Endothelial cell of umbilical vein (primary cell): ENCODE measurements around the gene PRKAR1B. TPM values are rescaled to one million over a fixed set of nuclear protein-coding genes. Genes with fewer than 3 reads are reported as not detected.

Experiments used
- BruUV-seq: library from RNA; stranded (reverse); fragments of 400-500 nt; replicated peaks from 2 replicates; lab custom pipeline; 2021; lab: Mats Ljungman, UMichigan
- CTCF ChIA-PET: fragments of 300-600, 350-600 bp; sonication (Branson Sonifier 250); formaldehyde crosslinking; loops from one replicate; lab custom pipeline; 2021; ENCODE audit warnings: antibody characterized with exemption, inconsistent platforms; lab: Charles Lee
- POLR2A ChIA-PET: fragments of 300-600, 350-600 bp; sonication (Branson Sonifier 250); formaldehyde crosslinking; loops from one replicate; lab custom pipeline; 2021; ENCODE audit warnings: antibody characterized with exemption, inconsistent platforms; lab: Charles Lee
- DNase-seq: peaks from one replicate; pipeline ENCODE4 v3.0.0-alpha.2; 2011; ENCODE audit warnings: low read depth, low spot score
- FAIRE-seq: peaks from 2 replicates; lab custom pipeline; 2011; peaks lifted over from hg19 to GRCh38; lab: Jason Lieb, UNC
- H2AFZ ChIP-seq: 2 replicates; pipeline ENCODE4 v1.6.0; 2012; ENCODE audit warnings: low read depth, low read length, control low read depth, inconsistent platforms
- H3K27ac ChIP-seq: 2 replicates; pipeline ENCODE4 v1.5.1; 2011; ENCODE audit warnings: low read depth, mild to moderate bottlenecking, control low read depth, low read length, moderate library complexity; ENCODE audit not compliant: insufficient read depth
- H3K27me3 ChIP-seq, 2 experiments: 2 replicates each; pipeline versions ENCODE4 v1.6.0 to v1.6.1; 2011; ENCODE audit warnings: low read length in 2 of 2, mixed read lengths in 1 of 2; ENCODE audit not compliant: control insufficient read depth in 2 of 2, insufficient read depth in 2 of 2
- H3K36me3 ChIP-seq, 2 experiments: 2 replicates in 1 of 2; 3 replicates in 1 of 2; pipeline ENCODE4 v1.5.1; 2011; ENCODE audit warnings: low read length in 2 of 2, mild to moderate bottlenecking in 1 of 2, moderate library complexity in 1 of 2; ENCODE audit not compliant: control insufficient read depth in 2 of 2, insufficient read depth in 2 of 2; ENCODE audit errors: extremely low read depth in 1 of 2
- H3K4me1 ChIP-seq: 3 replicates; pipeline ENCODE4 v1.5.1; 2011; ENCODE audit warnings: mild to moderate bottlenecking, low read length; ENCODE audit not compliant: control insufficient read depth, insufficient read depth; ENCODE audit errors: extremely low read depth
- H3K4me2 ChIP-seq: 2 replicates; pipeline ENCODE4 v1.6.1; 2011; ENCODE audit warnings: low read length, control low read depth, mixed read lengths; ENCODE audit not compliant: insufficient read depth
- H3K4me3 ChIP-seq, 3 experiments: fragments of 200-600 bp in 1 of 3; sonication (generic), shearing (Covaris generic) in 1 of 3; replicated peaks in 1 of 3; 2 replicates each; pipeline ENCODE4 v1.5.1; 2011 to 2016; ENCODE audit warnings: control low read depth in 3 of 3, low read length in 3 of 3, mild to moderate bottlenecking in 2 of 3, inconsistent platforms in 1 of 3, low read depth in 1 of 3, moderate library complexity in 1 of 3; ENCODE audit not compliant: insufficient read depth in 1 of 3
- H3K79me2 ChIP-seq: 2 replicates; pipeline ENCODE4 v1.6.0; 2012; ENCODE audit warnings: low read length, inconsistent platforms; ENCODE audit not compliant: control insufficient read depth, insufficient read depth
- H3K9ac ChIP-seq: replicated peaks from 2 replicates; pipeline ENCODE3; 2011; ENCODE audit warnings: low read length, control low read depth; ENCODE audit not compliant: insufficient read depth; ENCODE audit errors: extremely low read depth
- H3K9me1 ChIP-seq: replicated peaks from 3 replicates; pipeline ENCODE4 v1.6.0; 2011; ENCODE audit warnings: mild to moderate bottlenecking, low read length; ENCODE audit not compliant: control insufficient read depth, insufficient read depth; ENCODE audit errors: extremely low read depth
- H3K9me3 ChIP-seq: replicated peaks from 2 replicates; pipeline ENCODE4 v1.5.1; 2012; ENCODE audit warnings: low read length, inconsistent platforms; ENCODE audit not compliant: control insufficient read depth, insufficient read depth
- H4K20me1 ChIP-seq: replicated peaks from 2 replicates; pipeline ENCODE3; 2011; ENCODE audit warnings: mild to moderate bottlenecking, low read length; ENCODE audit not compliant: control insufficient read depth, insufficient read depth; ENCODE audit errors: extremely low read depth
- CTCF ChIP-seq, 2 donors: IDR thresholded peaks; 1 replicate in 1 of 2; 2 replicates in 1 of 2; pipeline ENCODE4 v1.5.1; 2011; ENCODE audit warnings: low read length in 2 of 2, mild to moderate bottlenecking in 2 of 2, moderate library complexity in 2 of 2, control low read depth in 1 of 2, inconsistent platforms in 1 of 2, low read depth in 1 of 2; ENCODE audit not compliant: insufficient read depth in 1 of 2; ENCODE audit errors: extremely low read depth in 1 of 2
- EZH2 ChIP-seq: IDR thresholded peaks from 2 replicates; pipeline ENCODE4 v1.6.1; 2012; ENCODE audit warnings: borderline replicate concordance, low read depth, mild to moderate bottlenecking, moderate library complexity, low read length, inconsistent platforms; ENCODE audit not compliant: severe bottlenecking
- FOS ChIP-seq: IDR thresholded peaks from 2 replicates; pipeline ENCODE4 v1.6.1; 2011; ENCODE audit warnings: mild to moderate bottlenecking, low read length, moderate library complexity, borderline replicate concordance; ENCODE audit not compliant: insufficient read depth
- GATA2 ChIP-seq: IDR thresholded peaks from 2 replicates; pipeline ENCODE4 v1.7.0; 2011; ENCODE audit warnings: low read depth, mild to moderate bottlenecking, moderate library complexity, mixed read lengths, low read length; ENCODE audit not compliant: insufficient read length, insufficient read depth
- JUN ChIP-seq: IDR thresholded peaks from 2 replicates; pipeline ENCODE4 v1.6.1; 2011; ENCODE audit warnings: borderline replicate concordance, low read depth; ENCODE audit not compliant: insufficient read length, insufficient read depth
- MYC ChIP-seq: IDR thresholded peaks from one replicate; pipeline ENCODE4 v1.6.1; 2011; ENCODE audit warnings: mild to moderate bottlenecking, low read depth, low read length
- POLR2A ChIP-seq: IDR thresholded peaks from 2 replicates; pipeline ENCODE4 v1.6.1; 2012; ENCODE audit warnings: low read depth, mild to moderate bottlenecking, control low read depth, low read length
- POLR2AphosphoS5 ChIP-seq: IDR thresholded peaks from 2 replicates; pipeline ENCODE4 v1.6.1; 2012; ENCODE audit warnings: low read depth, mild to moderate bottlenecking, control low read depth, low read length, moderate library complexity; ENCODE audit not compliant: insufficient read depth
- dilution Hi-C: fragments of 300-500 bp; cut with MboI; formaldehyde crosslinking; loops from one replicate; pipeline ENCODE4 v1.15.0; 2019; ENCODE audit warnings: low sequenced_read_pairs; ENCODE audit not compliant: extremely low pct_ligation_motif_present
- intact Hi-C: fragments of 100-400 bp; cut with micrococcal nuclease; formaldehyde crosslinking; loops from one replicate; pipeline ENCODE4 v1.10.0; 2022
- polyA plus RNA-seq, 4 experiments: library from polyadenylated mRNA; depleted of rRNA in 3 of 4; stranded (reverse) in 3 of 4; unstranded in 1 of 4; fragments of >200 nt; gene quantifications; 2 replicates each; pipeline versions ENCODE4 v1.2.1 to v1.2.3, GENCODE V29; 2011 to 2012; ENCODE audit warnings: missing spikeins in 1 of 4
- total RNA-seq: library from RNA; stranded (reverse); gene quantifications from 2 replicates; pipeline ENCODE4 v1.2.3, GENCODE V29; 2021
- TF ChIP-seq, protein P1 (sequence below): IDR thresholded peaks from 2 replicates; pipeline ENCODE4 v1.6.1; 2011; ENCODE audit not compliant: insufficient read depth, insufficient read length

Gene PRKAR1B
- total and polyA plus RNA-seq, 2 donors (not counting 3 experiments of a cell fraction or from before 2014, with no cell fraction given) = 15.4 to 29.2 TPM

DNA sequence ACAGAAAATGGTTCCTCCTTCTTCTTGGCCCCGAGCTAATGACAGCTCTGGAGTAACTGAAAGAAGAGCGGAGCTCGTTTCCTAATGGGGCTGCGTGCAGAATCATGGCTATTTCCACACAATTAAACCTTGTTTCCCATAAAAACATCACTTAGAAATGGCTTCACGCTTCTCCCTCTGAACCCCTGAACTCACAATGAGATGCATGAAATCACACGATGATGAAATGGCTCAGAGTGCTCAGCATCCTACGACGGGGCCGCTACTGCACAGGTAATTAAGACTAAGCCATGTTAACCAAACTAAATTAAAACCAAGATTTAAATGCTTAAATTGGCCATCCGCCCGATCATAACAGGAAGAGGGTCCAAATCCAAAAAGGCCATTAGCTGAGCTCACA, 80.6 kb downstream of the PRKAR1B start:
- ChIA-PET POLR2A (no interaction called here), CTCF (interaction anchor here (1.0 kb wide), 1 partner anchor 313 kb away, joined by 3 read pairs; no protein-coding TSS in a partner anchor)
- FAIRE-seq (no peak), DNase-seq (no peak)
- H2AFZ ChIP-seq = no peak overlapping the region
- no TSS peak for BruUV-seq
- no peaks in the 10 kb centered on the region for H3K9me3 ChIP-seq
- H3K79me2 ChIP-seq = no peaks in the 10 kb centered on the region
- H3K36me3 ChIP-seq = no peaks in the 10 kb centered on the region
- H3K4me2 ChIP-seq = no peak overlapping the region
- H3K27me3 ChIP-seq = no peaks in the 10 kb centered on the region
- dilution Hi-C loops (no loop called here), intact Hi-C loops (no loop called here)
- TF ChIP-seq EZH2 (no peak), GATA2 (no peak)
- no peak overlapping the region for H3K27ac ChIP-seq
- no peaks in the 10 kb centered on the region for H3K9me1 ChIP-seq
- H3K9ac ChIP-seq = no peak overlapping the region
- H3K4me3 ChIP-seq = no peak overlapping the region
- H3K4me1 ChIP-seq = no peaks in the 10 kb centered on the region
- H4K20me1 ChIP-seq = no peaks in the 10 kb centered on the region

GRCh38 chr7:645606-646005, 81.5 kb downstream of the PRKAR1B start:
- ChIA-PET POLR2A (no interaction called here), CTCF (no interaction called here)
- TF ChIP-seq JUN (no peak), POLR2AphosphoS5 (no peak), FOS (no peak), GATA2 (no peak), CTCF (IDR thresholded peaks at IDR 0.05; ENCODE audit: extremely low read depth in 1 of 2, insufficient read depth in 1 of 2, low read depth in 1 of 2, low read length in 2 of 2) (no peak), MYC (no peak), POLR2A (no peak), EZH2 (no peak)
- TF ChIP-seq, protein P1, sequence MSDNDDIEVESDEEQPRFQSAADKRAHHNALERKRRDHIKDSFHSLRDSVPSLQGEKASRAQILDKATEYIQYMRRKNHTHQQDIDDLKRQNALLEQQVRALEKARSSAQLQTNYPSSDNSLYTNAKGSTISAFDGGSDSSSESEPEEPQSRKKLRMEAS = no peak
- no peaks in the 10 kb centered on the region for H3K9me3 ChIP-seq
- no peak overlapping the region for H3K4me3 ChIP-seq
- no peak overlapping the region for H3K9ac ChIP-seq
- no TSS peak for BruUV-seq
- no peaks in the 10 kb centered on the region for H3K27me3 ChIP-seq
- DNase-seq (no peak), FAIRE-seq (no peak)
- dilution Hi-C loops = no loop called here
- H3K79me2 ChIP-seq = no peaks in the 10 kb centered on the region
- no peak overlapping the region for H2AFZ ChIP-seq
- no peaks in the 10 kb centered on the region for H3K9me1 ChIP-seq
- no peak overlapping the region for H3K27ac ChIP-seq
- H4K20me1 ChIP-seq = no peaks in the 10 kb centered on the region
- no peak overlapping the region for H3K4me2 ChIP-seq
- no peaks in the 10 kb centered on the region for H3K36me3 ChIP-seq
- intact Hi-C loops = no loop called here
- no peaks in the 10 kb centered on the region for H3K4me1 ChIP-seq
